Gastroesophageal sphincter (tissue), 4 donors: ENCODE data around the gene SLC25A34. TPM values are rescaled to one million over a fixed set of nuclear protein-coding genes. Genes with fewer than 3 reads are reported as not detected.
A peak's percentile ranks its signal among the peaks of the same experiment; 100 is the strongest.
"Not testable (repeated sequence)": the region's sequence is repeated elsewhere in the genome, so short reads cannot be mapped to it uniquely, and the experiment has no call there.

Experiments used
- ATAC-seq: fragments of 150-250 bp; one replicate; pipeline ENCODE4 v1.9.1; 2016; ENCODE audit warnings: mild to moderate bottlenecking, moderate library complexity
- H3K27ac ChIP-seq, 4 donors: fragments of 200-600 bp; sonication (generic) in 3 of 4; 1 replicate in 3 of 4; 2 replicates in 1 of 4; pipeline ENCODE4 v1.5.1; 2016 to 2019
- H3K27me3 ChIP-seq: fragments of 200-600 bp; sonication (generic); one replicate; pipeline ENCODE4 v1.5.1; 2019
- H3K36me3 ChIP-seq, 2 donors: fragments of 200-600 bp; sonication (generic); one replicate each; pipeline ENCODE4 v1.5.1; 2019; ENCODE audit warnings: control low read depth in 1 of 2
- H3K4me1 ChIP-seq, 3 donors: fragments of 200-600 bp; sonication (generic); 1 replicate in 2 of 3; 2 replicates in 1 of 3; pipeline ENCODE4 v1.5.1; 2016 to 2019; ENCODE audit warnings: control low read depth in 2 of 3
- H3K4me3 ChIP-seq, 2 donors: fragments of 200-600 bp; sonication (generic); one replicate each; pipeline ENCODE4 v1.5.1; 2019; ENCODE audit warnings: mild to moderate bottlenecking in 1 of 2, moderate library complexity in 1 of 2
- H3K9me3 ChIP-seq, 3 donors: fragments of 200-600 bp; sonication (generic); one replicate each; pipeline ENCODE4 v1.5.1; 2017 to 2019; ENCODE audit warnings: control low read depth in 2 of 3
- EP300 ChIP-seq: sonication (generic); formaldehyde crosslinking; IDR thresholded peaks from one replicate; pipeline ENCODE4 v1.6.1; 2017; ENCODE audit warnings: antibody characterized with exemption, mild to moderate bottlenecking
- POLR2A ChIP-seq, 2 donors: fragments of 450-650 bp; IDR thresholded peaks; one replicate each; pipeline ENCODE4 v1.6.1; 2017; ENCODE audit warnings: antibody characterized with exemption in 2 of 2, mild to moderate bottlenecking in 2 of 2, moderate library complexity in 1 of 2
- POLR2AphosphoS5 ChIP-seq: sonication (generic); formaldehyde crosslinking; IDR thresholded peaks from one replicate; pipeline ENCODE4 v1.6.1; 2017; ENCODE audit warnings: antibody characterized with exemption
- WGBS, 2 donors: methylation state at CpG; one replicate each; pipeline ENCODE4 v1.1.5; 2018; ENCODE audit warnings: low coverage in 1 of 2; 5-methylcytosine and 5-hydroxymethylcytosine counted together
- total RNA-seq, 4 donors: library from RNA; depleted of rRNA; stranded (reverse); fragments of >200 nt; gene quantifications; one replicate each; pipeline ENCODE4 v1.1.0, GENCODE V29; 2016
- TF ChIP-seq, protein P1 (sequence below), 4 experiments: fragments of 200-600 bp in 2 of 4; fragments of 450-650 bp in 2 of 4; sonication (generic) in 1 of 4; IDR thresholded peaks; one replicate each; pipeline ENCODE4 v1.5.1; 2017 to 2019; ENCODE audit warnings: antibody characterized with exemption in 4 of 4, mild to moderate bottlenecking in 2 of 4, moderate library complexity in 2 of 4

The SLC25A34 gene
- total RNA-seq, 4 donors from 2014 or later, result 0.10 to 2.0 (median 1.1) TPM

DNA sequence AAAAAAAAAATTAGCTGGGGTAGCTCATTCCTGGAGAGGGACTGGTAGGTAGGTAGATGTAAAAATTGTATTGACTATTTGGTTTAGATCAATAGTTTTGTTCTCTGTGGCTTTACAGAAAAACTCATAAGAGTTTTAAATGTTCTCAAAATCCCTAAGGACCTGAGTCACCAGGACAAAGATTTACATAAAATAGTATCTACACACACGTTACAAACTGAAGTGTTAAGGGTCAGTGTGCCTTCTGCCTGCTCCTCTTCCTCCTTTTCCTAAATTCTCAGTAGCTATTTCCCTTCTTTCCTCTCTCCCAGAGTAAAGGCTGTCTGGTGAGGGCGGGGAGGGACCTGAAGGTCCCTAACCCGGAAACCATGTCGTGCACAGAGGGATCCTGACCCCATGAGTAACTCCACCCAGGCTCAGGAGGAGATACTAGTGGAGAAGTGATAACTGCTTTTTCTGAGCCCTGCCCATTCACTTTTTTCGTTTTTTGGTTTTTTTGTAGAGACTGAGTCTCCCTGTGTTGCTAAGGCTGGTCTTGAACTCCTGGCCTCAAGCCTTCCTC, 43.9 kb upstream of the SLC25A34 start:
- H3K27ac ChIP-seq, result no peak overlapping the region
- peaks cover 0 to 18% of the 10 kb centered on the region in 2 donors for H3K36me3 ChIP-seq
- no peaks in the 10 kb centered on the region for H3K27me3 ChIP-seq
- H3K4me3 ChIP-seq, result no peak overlapping the region
- 55 to 62% methylated on average over 2 to 5 of the region's 5 CpGs for WGBS, 2 donors
- no peaks in the 10 kb centered on the region for H3K9me3 ChIP-seq
- TF ChIP-seq, protein P1, sequence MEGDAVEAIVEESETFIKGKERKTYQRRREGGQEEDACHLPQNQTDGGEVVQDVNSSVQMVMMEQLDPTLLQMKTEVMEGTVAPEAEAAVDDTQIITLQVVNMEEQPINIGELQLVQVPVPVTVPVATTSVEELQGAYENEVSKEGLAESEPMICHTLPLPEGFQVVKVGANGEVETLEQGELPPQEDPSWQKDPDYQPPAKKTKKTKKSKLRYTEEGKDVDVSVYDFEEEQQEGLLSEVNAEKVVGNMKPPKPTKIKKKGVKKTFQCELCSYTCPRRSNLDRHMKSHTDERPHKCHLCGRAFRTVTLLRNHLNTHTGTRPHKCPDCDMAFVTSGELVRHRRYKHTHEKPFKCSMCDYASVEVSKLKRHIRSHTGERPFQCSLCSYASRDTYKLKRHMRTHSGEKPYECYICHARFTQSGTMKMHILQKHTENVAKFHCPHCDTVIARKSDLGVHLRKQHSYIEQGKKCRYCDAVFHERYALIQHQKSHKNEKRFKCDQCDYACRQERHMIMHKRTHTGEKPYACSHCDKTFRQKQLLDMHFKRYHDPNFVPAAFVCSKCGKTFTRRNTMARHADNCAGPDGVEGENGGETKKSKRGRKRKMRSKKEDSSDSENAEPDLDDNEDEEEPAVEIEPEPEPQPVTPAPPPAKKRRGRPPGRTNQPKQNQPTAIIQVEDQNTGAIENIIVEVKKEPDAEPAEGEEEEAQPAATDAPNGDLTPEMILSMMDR (IDR thresholded peaks at IDR 0.05), result no peak
- no peak for TF ChIP-seq POLR2A (IDR thresholded peaks at IDR 0.05)
- TF ChIP-seq EP300, result no peak
- no peak for TF ChIP-seq POLR2AphosphoS5
- no peak for ATAC-seq
- peaks cover 0 to 74% (median 17%) of the 10 kb centered on the region in 3 donors for H3K4me1 ChIP-seq

DNA sequence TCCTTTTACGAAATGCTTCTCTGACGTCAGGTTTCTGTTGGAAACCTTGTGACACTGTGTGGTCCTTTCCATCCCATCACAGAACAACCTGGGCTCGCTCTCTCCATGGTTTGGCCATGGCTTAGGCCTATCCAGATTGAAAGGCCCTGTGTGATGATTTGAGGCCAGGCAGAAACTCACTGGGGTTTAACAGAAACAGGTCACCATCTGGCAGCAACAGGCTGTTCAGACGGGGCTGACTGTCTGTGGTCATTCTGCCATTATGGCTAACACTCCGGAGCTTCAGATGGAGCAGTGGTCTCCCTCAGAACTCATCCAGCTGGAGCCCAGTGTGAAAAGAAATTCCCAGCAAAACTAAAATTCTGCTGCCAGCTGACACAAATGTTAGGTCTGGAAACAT, 42.7 kb upstream of the SLC25A34 start:
- H3K4me1 ChIP-seq, result peaks cover 0 to 70% (median 17%) of the 10 kb centered on the region in 3 donors
- no peak overlapping the region for H3K4me3 ChIP-seq
- no peaks in the 10 kb centered on the region for H3K9me3 ChIP-seq
- peak; percentile 16 for ATAC-seq
- TF ChIP-seq POLR2A (IDR thresholded peaks at IDR 0.05) (no peak), POLR2AphosphoS5 (no peak), EP300 (no peak)
- TF ChIP-seq, protein P1 (IDR thresholded peaks at IDR 0.05), result no peak
- H3K27ac ChIP-seq, result no peak overlapping the region
- peaks cover 0 to 18% of the 10 kb centered on the region in 2 donors for H3K36me3 ChIP-seq
- WGBS, 2 donors, result 80% methylated on average over 1 of the region's 5 CpGs; no CpG with 5 or more reads in 1 of the 2 donors
- H3K27me3 ChIP-seq, result no peaks in the 10 kb centered on the region

DNA sequence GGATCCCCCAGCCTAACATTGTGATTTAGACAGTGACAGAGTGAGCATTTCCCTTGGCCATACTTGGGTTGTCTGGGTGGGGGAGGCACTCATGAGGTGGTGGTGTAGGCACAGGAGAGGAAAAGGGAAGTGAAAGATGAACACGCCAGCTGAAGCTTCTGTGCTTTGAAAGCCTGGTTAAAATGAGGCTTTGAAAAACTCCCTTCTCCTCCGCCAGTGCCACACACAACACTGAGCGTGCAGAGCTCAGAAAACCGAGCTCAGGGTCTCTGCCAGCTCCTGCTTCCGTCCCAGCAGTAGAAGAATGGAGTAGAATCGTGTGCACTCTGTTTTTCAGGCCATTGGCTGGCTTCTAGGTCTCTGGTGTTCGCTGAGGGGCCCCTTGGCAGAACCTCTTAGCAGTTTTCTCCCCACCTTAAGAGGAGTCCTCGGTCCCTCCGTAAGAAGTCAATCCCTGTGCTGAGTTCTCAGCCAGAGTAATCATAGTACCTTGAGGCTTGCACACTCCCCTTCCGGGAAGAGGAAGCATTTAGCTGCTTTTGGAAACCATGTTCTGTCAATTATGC, 39.0 kb upstream of the SLC25A34 start:
- H3K27ac ChIP-seq, result peak overlapping the region in 2 of 4 donors; percentile 27 to 35
- ATAC-seq, result no peak

DNA sequence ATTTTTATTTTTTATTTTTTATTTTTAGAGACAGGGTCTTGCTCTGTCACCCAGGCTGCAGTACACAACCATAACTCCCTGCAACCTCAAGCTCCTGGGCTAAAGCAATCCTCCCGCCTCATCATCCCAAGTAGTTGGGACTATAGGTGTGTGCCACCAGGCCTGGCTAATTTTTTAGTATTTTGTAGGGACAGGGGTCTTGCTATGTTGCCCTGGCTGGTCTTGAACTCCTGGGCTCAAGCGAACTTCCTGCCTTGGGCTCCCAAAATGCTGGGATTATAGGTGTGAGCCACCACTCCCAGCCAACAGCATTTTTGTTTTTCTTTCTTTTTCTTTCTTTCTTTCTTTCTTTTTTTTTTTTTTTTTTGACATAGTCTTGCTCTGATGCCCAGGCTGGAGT, 37.9 kb upstream of the SLC25A34 start:
- peaks cover 0 to 71% (median 22%) of the 10 kb centered on the region in 3 donors for H3K4me1 ChIP-seq
- TF ChIP-seq POLR2AphosphoS5 (no peak), POLR2A (IDR thresholded peaks at IDR 0.05) (no peak), EP300 (no peak)
- TF ChIP-seq, protein P1 (IDR thresholded peaks at IDR 0.05), result no peak
- no peak overlapping the region for H3K4me3 ChIP-seq
- H3K9me3 ChIP-seq, result no peaks in the 10 kb centered on the region
- no peak for ATAC-seq
- 100% methylated on average over 2 of the region's 2 CpGs for WGBS, 2 donors
- H3K27me3 ChIP-seq, result no peaks in the 10 kb centered on the region
- H3K36me3 ChIP-seq, result peaks cover 0 to 12% of the 10 kb centered on the region in 2 donors
- H3K27ac ChIP-seq, result no peak overlapping the region

More for the DNA sequence above, 39.0 kb upstream of the SLC25A34 start:
- WGBS, 2 donors, result 62 to 81% methylated on average over 1 to 5 of the region's 10 CpGs
- H3K9me3 ChIP-seq, result no peaks in the 10 kb centered on the region
- H3K36me3 ChIP-seq, result peaks cover 0 to 12% of the 10 kb centered on the region in 2 donors
- TF ChIP-seq EP300 (no peak), POLR2A (IDR thresholded peaks at IDR 0.05) (no peak)
- H3K4me3 ChIP-seq, result no peak overlapping the region
- no peaks in the 10 kb centered on the region for H3K27me3 ChIP-seq
- H3K4me1 ChIP-seq, result peaks cover 0 to 71% (median 18%) of the 10 kb centered on the region in 3 donors

DNA sequence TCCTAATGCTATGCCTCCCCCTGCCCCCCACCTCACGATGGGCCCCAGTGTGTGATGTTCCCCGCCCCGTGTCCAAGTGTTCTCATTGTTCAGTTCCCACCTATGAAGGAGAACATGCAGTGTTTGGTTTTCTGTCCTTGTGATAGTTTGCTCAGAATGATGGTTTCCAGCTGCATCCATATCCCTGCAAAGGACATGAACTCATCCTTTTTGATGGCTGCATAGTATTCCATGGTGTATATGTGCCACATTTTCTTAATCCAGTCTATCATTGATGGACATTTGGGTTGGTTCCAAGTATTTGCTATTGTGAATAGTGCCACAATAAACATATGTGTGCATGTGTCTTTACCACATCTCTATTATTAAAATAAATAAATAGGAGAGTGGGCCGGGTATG, 36.7 kb upstream of the SLC25A34 start:
- Histone ChIP-seq H3K4me1 (peaks cover 0 to 74% (median 30%) of the 10 kb centered on the region in 3 donors), H3K36me3 (peaks cover 0 to 12% of the 10 kb centered on the region in 2 donors)
- ATAC-seq, H3K9me3 ChIP-seq, H3K4me3 ChIP-seq, H3K27ac ChIP-seq, H3K27me3 ChIP-seq: not testable (repeated sequence)
- 60 to 90% methylated on average over 1 to 3 of the region's 4 CpGs for WGBS, 2 donors

DNA sequence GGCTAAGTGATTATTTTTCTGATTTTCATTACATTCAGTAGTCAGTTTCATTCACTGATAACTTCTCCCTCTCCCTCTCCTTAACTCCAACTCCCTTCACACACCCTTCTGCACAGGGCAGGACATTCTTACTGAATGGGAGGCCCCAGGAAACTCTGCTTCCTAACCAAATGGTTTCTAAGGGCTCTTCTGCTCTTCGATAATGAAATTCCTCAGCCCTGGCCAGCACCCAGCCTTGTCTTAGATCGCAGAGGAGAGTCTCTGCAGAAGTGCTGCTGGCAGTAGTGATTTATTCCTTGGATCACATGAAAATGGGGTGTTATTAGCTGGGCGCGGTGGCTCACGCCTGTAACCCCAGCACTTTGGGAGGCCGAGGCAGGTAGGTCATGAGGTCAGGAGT, 35.5 kb upstream of the SLC25A34 start:
- ATAC-seq, result no peak

More for the DNA sequence above, 35.5 kb upstream of the SLC25A34 start:
- TF ChIP-seq EP300 (no peak), POLR2A (IDR thresholded peaks at IDR 0.05) (no peak), POLR2AphosphoS5 (no peak)
- TF ChIP-seq, protein P1 (IDR thresholded peaks at IDR 0.05), result no peak
- Histone ChIP-seq H3K4me3 (no peak overlapping the region), H3K27me3 (no peaks in the 10 kb centered on the region), H3K4me1 (peaks cover 0 to 82% (median 35%) of the 10 kb centered on the region in 3 donors), H3K36me3 (peaks cover 0 to 15% of the 10 kb centered on the region in 2 donors), H3K27ac (peak overlapping the region in 2 of 4 donors; percentile 22 to 35), H3K9me3 (no peaks in the 10 kb centered on the region)
- WGBS, 2 donors, result 11 to 17% methylated on average over 1 to 4 of the region's 6 CpGs
